Lung (tissue), 12 donors: Measurements from ENCODE around the gene SSR2. TPM values are rescaled to one million over a fixed set of nuclear protein-coding genes. Genes with fewer than 3 reads are reported as not detected.

Experiments
- ATAC-seq: fragments of 200-7000 bp; cut with Tn5 transposase; one replicate; pipeline ENCODE4 v1.9.1; 2020; ENCODE audit warnings: moderate number of reproducible peaks; ENCODE audit not compliant: insufficient read depth, low FRiP score
- DNase-seq, 3 donors: peaks; one replicate each; pipeline ENCODE4 v3.0.0-alpha.2; 2013 to 2017
- H3K27ac ChIP-seq, 2 donors: one replicate each; pipeline ENCODE4 v1.5.1; 2013; ENCODE audit warnings: mild to moderate bottlenecking in 2 of 2, moderate library complexity in 2 of 2, control low read depth in 1 of 2, inconsistent platforms in 1 of 2, low read depth in 1 of 2, low read length in 1 of 2
- H3K27me3 ChIP-seq, 3 donors: one replicate each; pipeline ENCODE4 v1.5.1; 2013; ENCODE audit warnings: low read length in 2 of 3; ENCODE audit not compliant: control insufficient read depth in 3 of 3, insufficient read depth in 3 of 3
- H3K36me3 ChIP-seq, 4 donors: one replicate each; pipeline ENCODE4 v1.5.1; 2013; ENCODE audit warnings: low read length in 4 of 4, mild to moderate bottlenecking in 1 of 4, moderate library complexity in 1 of 4; ENCODE audit not compliant: control insufficient read depth in 4 of 4, insufficient read depth in 4 of 4
- H3K4me1 ChIP-seq, 5 donors: one replicate each; pipeline ENCODE4 v1.5.1; 2013; ENCODE audit warnings: low read length in 5 of 5, mild to moderate bottlenecking in 2 of 5, moderate library complexity in 1 of 5; ENCODE audit not compliant: control insufficient read depth in 5 of 5, insufficient read depth in 5 of 5
- H3K4me3 ChIP-seq: one replicate; pipeline ENCODE4 v1.5.1; 2013; ENCODE audit warnings: mild to moderate bottlenecking, control low read depth, moderate library complexity
- H3K9ac ChIP-seq, 2 donors: one replicate each; pipeline ENCODE4 v1.5.1; 2013; ENCODE audit warnings: low read length in 2 of 2, control low read depth in 1 of 2; ENCODE audit not compliant: insufficient read depth in 1 of 2
- H3K9me3 ChIP-seq, 4 donors: one replicate each; pipeline ENCODE4 v1.5.1; 2013; ENCODE audit warnings: low read length in 3 of 4, mild to moderate bottlenecking in 1 of 4, moderate library complexity in 1 of 4; ENCODE audit not compliant: control insufficient read depth in 4 of 4, insufficient read depth in 3 of 4
- CTCF ChIP-seq: IDR thresholded peaks from 2 replicates; pipeline ENCODE4 v1.5.1; 2012; ENCODE audit warnings: mild to moderate bottlenecking; ENCODE audit errors: control extremely low read depth, extremely low read depth
- WGBS, 2 donors: extraction: QIAGEN DNeasy Blood & Tissue Kit; methylation state at CpG; one replicate each; pipeline ENCODE4 v1.1.7; 2013; 5-methylcytosine and 5-hydroxymethylcytosine counted together
- polyA plus RNA-seq, 2 donors: library from polyadenylated mRNA; stranded (reverse); fragments of 200-250 nt; gene quantifications; one replicate each; pipeline ENCODE4 v1.2.1, GENCODE V29; 2013
- total RNA-seq, 2 donors: library from RNA; depleted of rRNA in 1 of 2; stranded (reverse); fragments of >200 nt in 1 of 2; gene quantifications; one replicate each; pipeline ENCODE4 v1.2.1, GENCODE V29; 2014 to 2021
- donor health status: control.
- donor health status: control.
- donor health status: Bipolar disorder and iron deficiency.
- donor health status: healthy.
- donor health status: DM: yes; HTN: yes; CAD: no.

The SSR2 gene
- total and polyA plus RNA-seq, 4 donors, result 281 to 467 (median 292) TPM

GRCh38 chr1:155978325-155978972, 42.3 kb downstream of the SSR2 start, which contains the start of gene ARHGEF2:
Gene ARHGEF2, minus strand, starts transcription at chr1:155978547. Its CDS starts 120 bp downstream, at chr1:155978427.
- Histone ChIP-seq H3K4me1 (peaks cover 26 to 82% (median 42%) of the 10 kb centered on the region in 5 donors), H3K9me3 (no peaks in the 10 kb centered on the region), H3K27ac (peak within 1 kb of the TSS; percentile 89 to 97), H3K36me3 (peaks cover 0 to 6% (median 0%) of the 10 kb centered on the region in 4 donors), H3K27me3 (no peaks in the 10 kb centered on the region), H3K9ac (peak within 1 kb of the TSS; percentile 50 to 89), H3K4me3 (peak within 1 kb of the TSS; percentile 88)
- ATAC-seq (peak; percentile 75), DNase-seq (peak; percentile 86 to 91 (median 87))
- no peak for TF ChIP-seq CTCF
- 0 to 1% methylated on average over 36 to 52 of the region's 52 CpGs for WGBS, 2 donors

GRCh38 chr1:155977690-155978324, 42.9 kb downstream of the SSR2 start:
- no peak for ATAC-seq
- H3K27ac ChIP-seq, result peak overlapping the region; percentile 89 to 97
- peak; percentile 79 to 85 (median 81) for DNase-seq
- H3K9ac ChIP-seq, result peak overlapping the region; percentile 46 to 89
- H3K4me3 ChIP-seq, result peak overlapping the region; percentile 88
- H3K27me3 ChIP-seq, result no peaks in the 10 kb centered on the region
- 0 to 1% methylated on average over 45 to 52 of the region's 52 CpGs for WGBS, 2 donors
- peaks cover 29 to 76% (median 42%) of the 10 kb centered on the region in 5 donors for H3K4me1 ChIP-seq
- H3K36me3 ChIP-seq, result peaks cover 0 to 6% (median 0%) of the 10 kb centered on the region in 4 donors
- TF ChIP-seq CTCF, result no peak
- no peaks in the 10 kb centered on the region for H3K9me3 ChIP-seq

GRCh38 chr1:155976913-155977689, 43.6 kb downstream of the SSR2 start:
- no peak for ATAC-seq
- peaks cover 30 to 74% (median 41%) of the 10 kb centered on the region in 5 donors for H3K4me1 ChIP-seq
- TF ChIP-seq CTCF, result no peak

More at GRCh38 chr1:155976913-155977689, 43.6 kb downstream of the SSR2 start:
- 1 to 2% methylated on average over 5 of the region's 5 CpGs for WGBS, 2 donors
- H3K27ac ChIP-seq, result peak overlapping the region; percentile 89 to 97
- H3K4me3 ChIP-seq, result peak overlapping the region; percentile 88
- H3K9ac ChIP-seq, result peak overlapping the region; percentile 46 to 81
- peaks cover 0 to 6% (median 0%) of the 10 kb centered on the region in 4 donors for H3K36me3 ChIP-seq
- DNase-seq, result no peak
- no peaks in the 10 kb centered on the region for H3K27me3 ChIP-seq
- H3K9me3 ChIP-seq, result no peaks in the 10 kb centered on the region
